Activated T-cell treated with anti-CD3 and anti-CD28 coated beads, Interleukin-2, amount 50 U/mL, for 4 hours (primary cell): ENCODE data around the gene CTNNA2. TPM values are rescaled to one million over a fixed set of nuclear protein-coding genes. Genes with fewer than 3 reads are reported as not detected.

Experiments
- ATAC-seq, 2 donors: fragments of 200-7000 bp; cut with Tn5 transposase; one replicate each; pipeline ENCODE4 v1.10.0; 2021
- DNase-seq: peaks from one replicate; pipeline ENCODE4 v3.0.0-alpha.2; 2020
- H3K27me3 Mint-ChIP-seq: one replicate; pipeline ENCODE4 v1.8.0; 2021; ENCODE audit warnings: low read depth, mixed read lengths
- H3K36me3 Mint-ChIP-seq: one replicate; pipeline ENCODE4 v1.8.0; 2022; ENCODE audit warnings: mixed read lengths; ENCODE audit not compliant: insufficient read depth
- H3K4me1 Mint-ChIP-seq: one replicate; pipeline ENCODE4 v1.8.0; 2021; ENCODE audit warnings: low read depth, mixed read lengths
- H3K4me3 Mint-ChIP-seq: one replicate; pipeline ENCODE4 v1.8.0; 2021; ENCODE audit warnings: mild to moderate bottlenecking, moderate library complexity, mixed read lengths
- H3K9me3 Mint-ChIP-seq: one replicate; pipeline ENCODE4 v1.8.0; 2021; ENCODE audit warnings: mixed read lengths
- total RNA-seq, 3 donors: library from RNA; stranded (reverse); gene quantifications; one replicate each; pipeline ENCODE4 v1.2.1, GENCODE V29; 2021

The CTNNA2 gene
- total RNA-seq, 3 donors from 2014 or later, result 0.08 TPM; not detected in 2

DNA sequence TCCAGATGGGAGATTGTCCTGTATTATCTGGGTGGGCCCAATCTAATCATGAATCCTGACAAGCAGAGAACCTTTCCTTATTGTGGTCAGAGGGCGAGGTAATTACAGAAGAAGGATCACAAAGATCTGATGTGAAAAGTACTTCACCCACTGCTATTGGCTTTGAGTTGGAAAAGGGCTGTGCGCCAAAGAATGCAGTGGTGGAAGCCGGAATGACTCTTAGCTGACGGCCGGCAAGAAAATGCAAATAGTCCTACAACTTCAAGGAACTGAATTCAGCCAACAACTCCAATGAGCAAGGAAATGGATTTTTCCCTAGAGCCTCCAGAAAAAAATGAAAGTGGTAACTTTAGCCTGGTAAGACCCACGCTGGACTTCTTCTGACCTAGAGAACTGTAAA is 67.3 kb downstream of the CTNNA2 start:
- H3K9me3 Mint-ChIP-seq, result peaks cover 10% of the 10 kb centered on the region
- no peaks in the 10 kb centered on the region for H3K36me3 Mint-ChIP-seq
- no peaks in the 10 kb centered on the region for H3K4me1 Mint-ChIP-seq
- no peak for ATAC-seq
- no peak overlapping the region for H3K4me3 Mint-ChIP-seq
- no peaks in the 10 kb centered on the region for H3K27me3 Mint-ChIP-seq
- DNase-seq, result no peak

GRCh38 chr2:79585701-79586433 is 73.0 kb downstream of the CTNNA2 start:
- Mint-ChIP-seq H3K4me1 (no peaks in the 10 kb centered on the region), H3K9me3 (peaks cover 15% of the 10 kb centered on the region), H3K36me3 (no peaks in the 10 kb centered on the region), H3K27me3 (no peaks in the 10 kb centered on the region), H3K4me3 (no peak overlapping the region)
- ATAC-seq (no peak), DNase-seq (no peak)

GRCh38 chr2:79591281-79591680 is 78.4 kb downstream of the CTNNA2 start:
- no peak for ATAC-seq
- Mint-ChIP-seq H3K27me3 (no peaks in the 10 kb centered on the region), H3K36me3 (no peaks in the 10 kb centered on the region), H3K9me3 (peaks cover 8% of the 10 kb centered on the region), H3K4me3 (no peak overlapping the region), H3K4me1 (no peaks in the 10 kb centered on the region)
- no peak for DNase-seq

DNA sequence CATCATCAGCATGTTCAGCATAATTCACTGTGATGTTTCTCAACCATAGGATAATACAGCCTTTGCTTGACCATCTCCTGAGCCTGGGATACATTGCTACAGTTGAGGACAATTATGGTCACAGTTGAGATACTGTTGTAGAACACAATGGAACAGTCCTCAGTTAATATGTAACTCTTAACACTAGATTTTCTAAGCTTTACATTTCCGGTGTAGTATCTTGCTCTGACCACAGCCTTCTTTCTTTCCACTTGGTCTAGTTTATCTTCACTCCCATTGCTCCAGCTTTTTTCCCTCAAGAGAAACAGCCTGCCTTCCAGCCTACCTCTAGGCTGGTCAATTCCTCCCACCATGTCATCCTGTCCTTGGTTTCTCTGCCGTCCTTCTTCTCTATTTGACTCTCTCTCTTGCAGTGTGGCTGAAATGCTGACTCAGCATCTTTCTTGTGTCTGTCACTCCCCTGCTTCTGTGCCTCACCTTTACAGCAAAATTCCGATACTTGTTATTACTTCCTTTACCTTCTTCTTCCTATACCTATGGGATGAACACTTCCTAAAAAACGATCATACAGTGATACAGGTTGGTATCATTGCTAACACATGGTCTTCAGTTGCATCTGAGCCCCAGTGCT is 80.5 kb downstream of the CTNNA2 start:
- no peak for DNase-seq
- peaks cover 3% of the 10 kb centered on the region for H3K9me3 Mint-ChIP-seq

GRCh38 chr2:79596403-79596802 is 83.6 kb downstream of the CTNNA2 start:
- Mint-ChIP-seq H3K9me3 (peaks cover 7% of the 10 kb centered on the region), H3K4me3 (no peak overlapping the region), H3K4me1 (no peaks in the 10 kb centered on the region), H3K36me3 (no peaks in the 10 kb centered on the region), H3K27me3 (no peaks in the 10 kb centered on the region)
- ATAC-seq, result no peak
- DNase-seq, result no peak

More for the DNA sequence above, 80.5 kb downstream of the CTNNA2 start:
- no peaks in the 10 kb centered on the region for H3K27me3 Mint-ChIP-seq
- ATAC-seq, result no peak
- H3K4me3 Mint-ChIP-seq, result no peak overlapping the region
- H3K36me3 Mint-ChIP-seq, result no peaks in the 10 kb centered on the region
- no peaks in the 10 kb centered on the region for H3K4me1 Mint-ChIP-seq

DNA sequence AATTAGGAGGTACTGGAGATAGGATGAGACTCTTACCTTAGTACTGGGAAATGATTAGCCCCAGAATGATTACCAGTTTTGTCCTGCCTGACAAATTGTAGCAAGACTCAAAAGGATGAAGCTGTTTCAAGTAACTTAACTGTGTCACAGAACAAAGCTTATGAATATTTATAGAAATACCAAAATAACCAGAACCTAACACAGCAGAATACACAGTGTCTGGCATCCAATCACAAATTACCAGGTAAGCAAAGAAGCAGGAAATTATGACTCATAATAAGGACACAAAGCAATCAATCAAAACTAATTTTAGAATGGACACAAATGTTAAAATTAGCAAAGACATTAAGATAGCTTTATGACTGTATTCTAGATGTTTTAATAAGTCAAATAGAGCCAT is 91.9 kb downstream of the CTNNA2 start:
- DNase-seq, result no peak
- no peak for ATAC-seq
- Mint-ChIP-seq H3K4me3 (no peak overlapping the region), H3K27me3 (no peaks in the 10 kb centered on the region), H3K9me3 (peaks cover 16% of the 10 kb centered on the region), H3K4me1 (no peaks in the 10 kb centered on the region), H3K36me3 (no peaks in the 10 kb centered on the region)

- H3K36me3 Mint-ChIP-seq, result no peaks in the 10 kb centered on the region
- no peaks in the 10 kb centered on the region for H3K4me1 Mint-ChIP-seq
- H3K4me3 Mint-ChIP-seq, result no peak overlapping the region
- ATAC-seq (no peak), DNase-seq (no peak)
- peaks cover 3% of the 10 kb centered on the region for H3K9me3 Mint-ChIP-seq
- no peaks in the 10 kb centered on the region for H3K27me3 Mint-ChIP-seq
Observed at GRCh38 chr2:79611448-79612016, 98.7 kb downstream of the CTNNA2 start.

GRCh38 chr2:79612999-79613398 is 100.1 kb downstream of the CTNNA2 start:
- H3K9me3 Mint-ChIP-seq, result peaks cover 3% of the 10 kb centered on the region
- H3K4me1 Mint-ChIP-seq, result no peaks in the 10 kb centered on the region
- no peak for ATAC-seq
- no peaks in the 10 kb centered on the region for H3K36me3 Mint-ChIP-seq
- H3K4me3 Mint-ChIP-seq, result no peak overlapping the region
- DNase-seq, result no peak
- no peaks in the 10 kb centered on the region for H3K27me3 Mint-ChIP-seq

DNA sequence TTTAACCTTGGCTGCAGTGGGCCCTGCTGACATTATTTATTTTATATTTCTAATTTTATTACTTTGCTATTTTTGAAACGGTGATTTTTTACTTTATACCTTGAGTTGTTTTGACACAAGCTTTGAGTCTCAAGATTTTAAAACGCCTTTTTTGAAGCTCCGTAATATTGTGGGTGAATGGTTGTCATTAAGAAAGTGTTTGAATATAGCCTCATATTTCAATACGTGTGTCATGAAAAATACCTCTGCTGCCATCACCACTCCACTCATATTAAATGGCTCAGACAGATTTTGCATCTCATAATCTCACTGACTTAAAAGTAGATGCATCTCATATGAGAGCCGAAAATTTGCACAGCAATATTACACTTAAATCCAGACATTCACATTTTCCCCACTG is 106.6 kb downstream of the CTNNA2 start:
- Mint-ChIP-seq H3K4me3 (no peak overlapping the region), H3K4me1 (no peaks in the 10 kb centered on the region), H3K9me3 (no peaks in the 10 kb centered on the region), H3K27me3 (no peaks in the 10 kb centered on the region), H3K36me3 (no peaks in the 10 kb centered on the region)
- ATAC-seq, result no peak
- DNase-seq, result no peak

GRCh38 chr2:79619976-79620375 is 107.1 kb downstream of the CTNNA2 start:
- Mint-ChIP-seq H3K9me3 (no peaks in the 10 kb centered on the region), H3K36me3 (no peaks in the 10 kb centered on the region), H3K27me3 (no peaks in the 10 kb centered on the region), H3K4me3 (no peak overlapping the region), H3K4me1 (no peaks in the 10 kb centered on the region)
- DNase-seq (no peak), ATAC-seq (no peak)

GRCh38 chr2:79620679-79621078 is 107.8 kb downstream of the CTNNA2 start:
- H3K27me3 Mint-ChIP-seq, result no peaks in the 10 kb centered on the region
- DNase-seq, result no peak

DNA sequence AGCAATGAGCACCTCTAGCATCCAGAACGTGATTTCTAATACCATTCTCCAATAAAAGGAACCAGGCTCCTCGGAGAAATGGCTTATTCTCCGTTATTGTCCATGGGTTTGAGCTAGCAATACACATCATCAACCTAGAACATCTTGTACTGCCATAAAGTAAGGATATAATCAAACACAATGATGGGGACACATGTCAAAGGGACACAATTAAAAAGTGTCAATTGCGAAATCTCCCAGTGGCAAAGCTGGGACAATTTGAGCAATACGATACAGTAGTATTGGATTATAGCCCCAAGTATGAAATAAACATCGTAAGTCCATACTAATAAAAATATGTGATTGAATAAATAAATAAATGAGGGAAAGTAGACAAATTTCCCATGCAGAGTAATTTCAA is 108.4 kb downstream of the CTNNA2 start:
- H3K4me3 Mint-ChIP-seq, result no peak overlapping the region
- H3K4me1 Mint-ChIP-seq, result no peaks in the 10 kb centered on the region
- H3K36me3 Mint-ChIP-seq, result no peaks in the 10 kb centered on the region
- no peaks in the 10 kb centered on the region for H3K27me3 Mint-ChIP-seq
- ATAC-seq, result no peak
- H3K9me3 Mint-ChIP-seq, result peaks cover 5% of the 10 kb centered on the region
- DNase-seq, result no peak

More at GRCh38 chr2:79620679-79621078, 107.8 kb downstream of the CTNNA2 start:
- H3K36me3 Mint-ChIP-seq, result no peaks in the 10 kb centered on the region
- no peak overlapping the region for H3K4me3 Mint-ChIP-seq
- peaks cover 1% of the 10 kb centered on the region for H3K9me3 Mint-ChIP-seq
- no peak for ATAC-seq
- no peaks in the 10 kb centered on the region for H3K4me1 Mint-ChIP-seq

GRCh38 chr2:79621755-79622154 is 108.9 kb downstream of the CTNNA2 start:
- no peak overlapping the region for H3K4me3 Mint-ChIP-seq
- H3K4me1 Mint-ChIP-seq, result no peaks in the 10 kb centered on the region
- DNase-seq (no peak), ATAC-seq (no peak)
- H3K27me3 Mint-ChIP-seq, result no peaks in the 10 kb centered on the region
- peaks cover 5% of the 10 kb centered on the region for H3K9me3 Mint-ChIP-seq
- H3K36me3 Mint-ChIP-seq, result no peaks in the 10 kb centered on the region

DNA sequence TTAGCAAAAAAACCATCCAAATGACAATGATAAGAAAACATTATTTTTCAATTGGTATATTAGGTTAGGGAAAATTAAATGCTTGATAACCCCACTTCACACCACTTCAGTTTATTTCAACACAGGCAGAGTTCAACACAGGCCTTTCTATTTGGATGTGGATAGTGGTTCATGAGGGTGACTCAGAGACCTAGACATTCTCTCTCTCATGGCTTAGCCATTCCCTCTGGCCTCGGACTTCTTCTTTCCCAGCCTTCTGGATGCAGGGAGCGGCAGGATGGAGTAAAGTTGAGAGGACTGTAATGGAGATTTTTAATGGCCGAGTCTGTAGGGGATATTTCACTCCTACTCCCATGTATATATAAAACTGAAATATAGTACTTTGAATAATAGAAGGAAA is 109.7 kb downstream of the CTNNA2 start:
- no peaks in the 10 kb centered on the region for H3K4me1 Mint-ChIP-seq
- H3K27me3 Mint-ChIP-seq, result no peaks in the 10 kb centered on the region
- no peak for ATAC-seq
- no peaks in the 10 kb centered on the region for H3K36me3 Mint-ChIP-seq
- no peak overlapping the region for H3K4me3 Mint-ChIP-seq
- no peak for DNase-seq
- peaks cover 5% of the 10 kb centered on the region for H3K9me3 Mint-ChIP-seq

- ATAC-seq (no peak), DNase-seq (no peak)
- H3K27me3 Mint-ChIP-seq, result no peaks in the 10 kb centered on the region
- H3K4me1 Mint-ChIP-seq, result no peaks in the 10 kb centered on the region
- H3K4me3 Mint-ChIP-seq, result no peak overlapping the region
- peaks cover 15% of the 10 kb centered on the region for H3K9me3 Mint-ChIP-seq
- H3K36me3 Mint-ChIP-seq, result no peaks in the 10 kb centered on the region
Observed at GRCh38 chr2:79627237-79627636, 114.4 kb downstream of the CTNNA2 start.
